GM12878 (cell line): Measurements from ENCODE around the gene SLC7A5. TPM values are rescaled to one million over a fixed set of nuclear protein-coding genes. Genes with fewer than 3 reads are reported as not detected.

Experiments
- CBX5 ChIP-seq: sonication (generic); IDR thresholded peaks from 2 replicates; pipeline ENCODE4 v1.6.1; 2016; ENCODE audit warnings: low read depth, moderate library complexity, mild to moderate bottlenecking, inconsistent platforms
- EED ChIP-seq: sonication (generic); IDR thresholded peaks from 2 replicates; pipeline ENCODE4 v1.6.1; 2016; ENCODE audit warnings: antibody characterized with exemption, low read depth
- FOXK2 ChIP-seq: fragments of 450-650 bp; IDR thresholded peaks from 2 replicates; pipeline ENCODE4 v1.6.1; 2017; ENCODE audit warnings: mild to moderate bottlenecking, moderate library complexity
- HCFC1 ChIP-seq: fragments of 150-350 bp; IDR thresholded peaks from 2 replicates; pipeline ENCODE4 v1.6.1; 2014; ENCODE audit warnings: low read length
- HDGF ChIP-seq: fragments of 450-650 bp; IDR thresholded peaks from 2 replicates; pipeline ENCODE4 v1.6.1; 2016; ENCODE audit warnings: antibody characterized with exemption
- IKZF2 ChIP-seq, 2 experiments: fragments of 450-650 bp; IDR thresholded peaks; 2 replicates each; pipeline ENCODE4 v1.6.1; 2017; ENCODE audit warnings: mild to moderate bottlenecking in 2 of 2, moderate library complexity in 2 of 2
- JUNB ChIP-seq: IDR thresholded peaks from 2 replicates; pipeline ENCODE4 v1.6.1; 2016; ENCODE audit warnings: antibody characterized with exemption, mild to moderate bottlenecking
- LARP7 ChIP-seq: fragments of 450-650 bp; IDR thresholded peaks from 2 replicates; pipeline ENCODE4 v1.6.1; 2017; ENCODE audit warnings: mild to moderate bottlenecking
- POU2F2 ChIP-seq: IDR thresholded peaks from 3 replicates; pipeline ENCODE4 v1.6.1; 2011; ENCODE audit warnings: low read depth, mild to moderate bottlenecking, low read length, borderline replicate concordance
- RAD21 ChIP-seq: IDR thresholded peaks from 2 replicates; pipeline ENCODE4 v1.6.1; 2011; ENCODE audit warnings: mild to moderate bottlenecking, low read depth, low read length, moderate library complexity; ENCODE audit not compliant: insufficient read depth
- RAD51 ChIP-seq: fragments of 450-650 bp; IDR thresholded peaks from 2 replicates; pipeline ENCODE4 v1.6.1; 2016; ENCODE audit warnings: moderate library complexity, mild to moderate bottlenecking, inconsistent platforms
- SMC3 ChIP-seq: IDR thresholded peaks from 2 replicates; pipeline ENCODE4 v1.6.1; 2011; ENCODE audit warnings: low read length, improper control_type of control experiment, borderline replicate concordance
- SP1 ChIP-seq: IDR thresholded peaks from one replicate; pipeline ENCODE4 v1.6.1; 2011; ENCODE audit warnings: low read depth, low read length
- SPI1 ChIP-seq: IDR thresholded peaks from 2 replicates; pipeline ENCODE4 v1.6.1; 2011; ENCODE audit warnings: low read depth, mild to moderate bottlenecking, low read length, moderate library complexity, borderline replicate concordance; ENCODE audit not compliant: insufficient read depth
- SUZ12 ChIP-seq: fragments of 200-600 bp; sonication (generic); IDR thresholded peaks from one replicate; pipeline ENCODE4 v1.6.1; 2018; ENCODE audit warnings: antibody characterized with exemption, mild to moderate bottlenecking; ENCODE audit not compliant: unreplicated experiment
- TAF1 ChIP-seq: IDR thresholded peaks from 2 replicates; pipeline ENCODE4 v1.6.1; 2011; ENCODE audit warnings: mild to moderate bottlenecking, low read depth, low read length, borderline replicate concordance
- TARDBP ChIP-seq: IDR thresholded peaks from 2 replicates; pipeline ENCODE4 v1.6.1; 2016; ENCODE audit warnings: borderline replicate concordance
- TCF12 ChIP-seq: IDR thresholded peaks from 2 replicates; pipeline ENCODE4 v1.6.1; 2011; ENCODE audit warnings: low read depth, mild to moderate bottlenecking, low read length
- TCF3 ChIP-seq: IDR thresholded peaks from 2 replicates; pipeline ENCODE4 v1.6.1; 2012; ENCODE audit warnings: low read depth, mild to moderate bottlenecking, low read length, borderline replicate concordance; ENCODE audit not compliant: insufficient read depth
- ZNF274 ChIP-seq: IDR thresholded peaks from one replicate; pipeline ENCODE4 v1.8.0; 2011; ENCODE audit not compliant: insufficient read length, insufficient read depth
- ZNF622 ChIP-seq: fragments of 450-650 bp; IDR thresholded peaks from 2 replicates; pipeline ENCODE4 v1.6.1; 2017; ENCODE audit warnings: mild to moderate bottlenecking, inconsistent platforms
- polyA plus RNA-seq, 11 experiments: library from polyadenylated mRNA; depleted of rRNA in 4 of 11; unstranded in 6 of 11; stranded (reverse) in 5 of 11; fragments of >200 nt; fragmentation: Nextera tagmentation in 4 of 11; fragmentation: Illumina TruSeq in 1 of 11; extraction: Ambion mirVana in 4 of 11; extraction: Trizol in 1 of 11; gene quantifications; 1 replicate in 1 of 11; 2 replicates in 10 of 11; pipeline versions ENCODE4 v1.2.1 to v1.2.3, GENCODE V29; 2011 to 2016; ENCODE audit warnings: inconsistent platforms in 2 of 11, missing spikeins in 2 of 11, low read depth in 1 of 11
- total RNA-seq, 4 experiments: library from RNA; depleted of rRNA in 3 of 4; stranded (reverse); fragments of >200 nt in 3 of 4; fragmentation: Illumina TruSeq in 1 of 4; extraction: Trizol in 1 of 4; gene quantifications; 2 replicates each; pipeline versions ENCODE4 v1.2.1 to v1.2.3, GENCODE V29; 2013 to 2021
- TF ChIP-seq, protein P1 (sequence below): IDR thresholded peaks from 2 replicates; pipeline ENCODE4 v1.6.1; 2012; ENCODE audit warnings: low read length, inconsistent platforms
- TF ChIP-seq, protein P2 (sequence below): fragments of 450-650 bp; conservative IDR thresholded peaks from 2 replicates; pipeline ENCODE4 v1.6.1; 2017; ENCODE audit warnings: mild to moderate bottlenecking, moderate library complexity
- TF ChIP-seq, protein P3 (sequence below): IDR thresholded peaks from 2 replicates; pipeline ENCODE4 v1.6.1; 2012; ENCODE audit warnings: mild to moderate bottlenecking, low read depth, low read length

SLC7A5 gene
- total and polyA plus RNA-seq, 10 of the 15 experiments (the other 5 are each of a cell fraction or from before 2014, with no cell fraction given) = 2.3 to 101 (median 35.8) TPM

DNA sequence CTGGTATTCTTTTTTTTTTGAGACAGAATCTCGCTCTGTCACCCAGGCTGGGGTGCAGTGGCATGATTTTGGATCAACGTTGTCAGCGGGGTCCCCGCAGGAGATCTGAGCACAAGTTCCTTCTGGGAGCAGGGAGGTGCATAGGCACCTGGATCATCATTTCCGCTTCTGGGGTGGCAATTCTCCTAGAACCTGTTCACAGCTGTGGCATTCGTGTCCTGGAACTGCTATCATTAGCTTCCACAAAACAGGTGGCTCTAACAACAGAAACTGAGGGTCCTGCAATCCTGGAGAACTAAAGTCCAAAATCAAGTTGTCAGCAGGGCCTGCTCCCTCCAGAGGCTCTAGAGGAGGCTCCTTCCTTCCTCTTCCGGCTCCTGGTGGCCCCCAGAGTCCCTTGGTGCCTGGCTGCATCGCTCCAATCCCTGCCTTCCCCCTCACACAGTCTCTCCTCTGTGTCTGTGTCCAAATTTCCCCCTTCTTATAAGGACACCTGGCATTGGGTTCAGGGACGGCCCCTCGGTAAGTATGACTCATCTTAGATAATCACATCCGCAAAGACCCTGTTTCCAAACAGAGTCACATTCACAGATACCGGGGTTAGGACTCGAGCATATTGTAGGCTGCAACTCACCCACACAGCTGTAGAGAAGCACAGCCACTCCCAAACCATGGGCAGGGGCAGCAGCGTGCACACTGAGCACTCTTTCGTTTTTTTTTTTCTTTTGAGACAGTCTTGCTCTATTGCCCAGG, 60.0 kb downstream of the SLC7A5 start (continued):
- TF ChIP-seq ZNF274 (no peak), HDGF (no peak; the same call in 1 of the 2 replicates), EED (peak; percentile 93), SMC3 (no peak), CBX5 (no peak), JUNB (peak; percentile 75), ZNF622 (no peak), IKZF2 (IDR thresholded peaks at IDR 0.05) (peak; percentile 73 to 77; a peak in 3 of 4 replicates), TCF3 (peak; percentile 64; the same call in 1 of the 2 replicates), HCFC1 (no peak), TARDBP (no peak), RAD51 (no peak), LARP7 (0 out of 2 replicates have a peak, but pooled peaks have one; percentile 19), RAD21 (no peak), TAF1 (0 out of 2 replicates have a peak, but pooled peaks have one; percentile 29), SUZ12 (no peak), FOXK2 (no peak), SP1 (peak; percentile 34), TCF12 (peak; percentile 94; the same call in 1 of the 2 replicates), POU2F2 (peak; percentile 66; the same call in 1 of the 3 replicates), SPI1 (peak; percentile 58; the same call in 1 of the 2 replicates)
- TF ChIP-seq, protein P1, sequence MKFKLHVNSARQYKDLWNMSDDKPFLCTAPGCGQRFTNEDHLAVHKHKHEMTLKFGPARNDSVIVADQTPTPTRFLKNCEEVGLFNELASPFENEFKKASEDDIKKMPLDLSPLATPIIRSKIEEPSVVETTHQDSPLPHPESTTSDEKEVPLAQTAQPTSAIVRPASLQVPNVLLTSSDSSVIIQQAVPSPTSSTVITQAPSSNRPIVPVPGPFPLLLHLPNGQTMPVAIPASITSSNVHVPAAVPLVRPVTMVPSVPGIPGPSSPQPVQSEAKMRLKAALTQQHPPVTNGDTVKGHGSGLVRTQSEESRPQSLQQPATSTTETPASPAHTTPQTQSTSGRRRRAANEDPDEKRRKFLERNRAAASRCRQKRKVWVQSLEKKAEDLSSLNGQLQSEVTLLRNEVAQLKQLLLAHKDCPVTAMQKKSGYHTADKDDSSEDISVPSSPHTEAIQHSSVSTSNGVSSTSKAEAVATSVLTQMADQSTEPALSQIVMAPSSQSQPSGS = peak; percentile 13; the same call in 1 of the 2 replicates
- TF ChIP-seq, protein P2, sequence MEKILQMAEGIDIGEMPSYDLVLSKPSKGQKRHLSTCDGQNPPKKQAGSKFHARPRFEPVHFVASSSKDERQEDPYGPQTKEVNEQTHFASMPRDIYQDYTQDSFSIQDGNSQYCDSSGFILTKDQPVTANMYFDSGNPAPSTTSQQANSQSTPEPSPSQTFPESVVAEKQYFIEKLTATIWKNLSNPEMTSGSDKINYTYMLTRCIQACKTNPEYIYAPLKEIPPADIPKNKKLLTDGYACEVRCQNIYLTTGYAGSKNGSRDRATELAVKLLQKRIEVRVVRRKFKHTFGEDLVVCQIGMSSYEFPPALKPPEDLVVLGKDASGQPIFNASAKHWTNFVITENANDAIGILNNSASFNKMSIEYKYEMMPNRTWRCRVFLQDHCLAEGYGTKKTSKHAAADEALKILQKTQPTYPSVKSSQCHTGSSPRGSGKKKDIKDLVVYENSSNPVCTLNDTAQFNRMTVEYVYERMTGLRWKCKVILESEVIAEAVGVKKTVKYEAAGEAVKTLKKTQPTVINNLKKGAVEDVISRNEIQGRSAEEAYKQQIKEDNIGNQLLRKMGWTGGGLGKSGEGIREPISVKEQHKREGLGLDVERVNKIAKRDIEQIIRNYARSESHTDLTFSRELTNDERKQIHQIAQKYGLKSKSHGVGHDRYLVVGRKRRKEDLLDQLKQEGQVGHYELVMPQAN = 0 out of 2 replicates have a peak, but pooled peaks have one; percentile 20
- TF ChIP-seq, protein P3, sequence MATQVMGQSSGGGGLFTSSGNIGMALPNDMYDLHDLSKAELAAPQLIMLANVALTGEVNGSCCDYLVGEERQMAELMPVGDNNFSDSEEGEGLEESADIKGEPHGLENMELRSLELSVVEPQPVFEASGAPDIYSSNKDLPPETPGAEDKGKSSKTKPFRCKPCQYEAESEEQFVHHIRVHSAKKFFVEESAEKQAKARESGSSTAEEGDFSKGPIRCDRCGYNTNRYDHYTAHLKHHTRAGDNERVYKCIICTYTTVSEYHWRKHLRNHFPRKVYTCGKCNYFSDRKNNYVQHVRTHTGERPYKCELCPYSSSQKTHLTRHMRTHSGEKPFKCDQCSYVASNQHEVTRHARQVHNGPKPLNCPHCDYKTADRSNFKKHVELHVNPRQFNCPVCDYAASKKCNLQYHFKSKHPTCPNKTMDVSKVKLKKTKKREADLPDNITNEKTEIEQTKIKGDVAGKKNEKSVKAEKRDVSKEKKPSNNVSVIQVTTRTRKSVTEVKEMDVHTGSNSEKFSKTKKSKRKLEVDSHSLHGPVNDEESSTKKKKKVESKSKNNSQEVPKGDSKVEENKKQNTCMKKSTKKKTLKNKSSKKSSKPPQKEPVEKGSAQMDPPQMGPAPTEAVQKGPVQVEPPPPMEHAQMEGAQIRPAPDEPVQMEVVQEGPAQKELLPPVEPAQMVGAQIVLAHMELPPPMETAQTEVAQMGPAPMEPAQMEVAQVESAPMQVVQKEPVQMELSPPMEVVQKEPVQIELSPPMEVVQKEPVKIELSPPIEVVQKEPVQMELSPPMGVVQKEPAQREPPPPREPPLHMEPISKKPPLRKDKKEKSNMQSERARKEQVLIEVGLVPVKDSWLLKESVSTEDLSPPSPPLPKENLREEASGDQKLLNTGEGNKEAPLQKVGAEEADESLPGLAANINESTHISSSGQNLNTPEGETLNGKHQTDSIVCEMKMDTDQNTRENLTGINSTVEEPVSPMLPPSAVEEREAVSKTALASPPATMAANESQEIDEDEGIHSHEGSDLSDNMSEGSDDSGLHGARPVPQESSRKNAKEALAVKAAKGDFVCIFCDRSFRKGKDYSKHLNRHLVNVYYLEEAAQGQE = no peak
